H1 (cell line): ENCODE data around the gene EEF1A2. TPM values are rescaled to one million over a fixed set of nuclear protein-coding genes. Genes with fewer than 3 reads are reported as not detected.

Source experiments
- CTCF ChIA-PET: fragments of 300-600 bp; sonication (Branson Sonifier 250); formaldehyde crosslinking; loops from one replicate; lab custom pipeline; 2021; ENCODE audit not compliant: partially characterized antibody; lab: Charles Lee
- POLR2A ChIA-PET: fragments of 300-600 bp; sonication (Branson Sonifier 250); formaldehyde crosslinking; loops from one replicate; lab custom pipeline; 2021; ENCODE audit warnings: inconsistent platforms; ENCODE audit not compliant: partially characterized antibody; lab: Charles Lee
- DNase-seq, 2 experiments: peaks; one replicate each; pipeline versions ENCODE4 v3.0.0 to v3.0.0-alpha.2; 2010 to 2022; ENCODE audit warnings: low spot score in 2 of 2, low read depth in 1 of 2, mixed read lengths in 1 of 2
- FAIRE-seq: peaks from 2 replicates; lab custom pipeline; 2011; peaks lifted over from hg19 to GRCh38; lab: Jason Lieb, UNC
- H2AFZ ChIP-seq: 2 replicates; pipeline ENCODE4 v1.8.1; 2012; ENCODE audit warnings: low read length, inconsistent platforms
- H2AK5ac ChIP-seq: 2 replicates; pipeline ENCODE4 v1.6.1; 2013; ENCODE audit warnings: low read depth, low read length
- H2BK120ac ChIP-seq: replicated peaks from 2 replicates; pipeline ENCODE3; 2013; ENCODE audit warnings: low read depth, low read length, inconsistent platforms
- H2BK12ac ChIP-seq: 2 replicates; pipeline ENCODE4 v1.6.1; 2013; ENCODE audit warnings: low read depth, low read length
- H2BK15ac ChIP-seq: 2 replicates; pipeline ENCODE4 v1.6.1; 2013; ENCODE audit warnings: low read length
- H2BK20ac ChIP-seq: 2 replicates; pipeline ENCODE4 v1.6.1; 2013; ENCODE audit warnings: low read length
- H2BK5ac ChIP-seq: 2 replicates; pipeline ENCODE4 v1.6.1; 2013; ENCODE audit warnings: low read depth, low read length
- H3K14ac ChIP-seq: 2 replicates; pipeline ENCODE4 v1.6.1; 2013; ENCODE audit warnings: inconsistent platforms; ENCODE audit not compliant: insufficient read length
- H3K18ac ChIP-seq: 2 replicates; pipeline ENCODE4 v1.6.1; 2013; ENCODE audit warnings: low read length; ENCODE audit errors: extremely low read depth
- H3K23ac ChIP-seq: 2 replicates; pipeline ENCODE4 v1.6.1; 2013; ENCODE audit warnings: inconsistent platforms; ENCODE audit not compliant: insufficient read length
- H3K23me2 ChIP-seq: 2 replicates; pipeline ENCODE4 v1.6.1; 2013; ENCODE audit warnings: low read depth, low read length
- H3K27ac ChIP-seq: 2 replicates; pipeline ENCODE4 v1.6.1; 2011; ENCODE audit warnings: low read depth, low read length, inconsistent platforms
- H3K27me3 ChIP-seq, 4 experiments: replicated peaks in 1 of 4; 1 replicate in 1 of 4; 2 replicates in 3 of 4; pipeline versions ENCODE4 v1.6.1 to v1.8.1; 2011 to 2013; ENCODE audit warnings: low read length in 3 of 4, mild to moderate bottlenecking in 3 of 4, inconsistent platforms in 2 of 4, mixed read lengths in 2 of 4, moderate library complexity in 1 of 4; ENCODE audit not compliant: control insufficient read depth in 3 of 4, insufficient read depth in 3 of 4; ENCODE audit errors: extremely low read depth in 1 of 4
- H3K36me3 ChIP-seq, 4 experiments: 2 replicates each; pipeline versions ENCODE4 v1.6.1 to v1.8.1; 2011 to 2013; ENCODE audit warnings: mild to moderate bottlenecking in 4 of 4, low read length in 3 of 4, moderate library complexity in 2 of 4, control low read depth in 1 of 4, inconsistent platforms in 1 of 4; ENCODE audit not compliant: insufficient read depth in 4 of 4, control insufficient read depth in 2 of 4
- H3K4ac ChIP-seq: replicated peaks from 2 replicates; pipeline ENCODE3; 2013; ENCODE audit warnings: low read length, low read depth, mixed read lengths, inconsistent platforms; ENCODE audit not compliant: insufficient read length
- H3K4me1 ChIP-seq, 4 experiments: replicated peaks in 1 of 4; 1 replicate in 1 of 4; 2 replicates in 3 of 4; pipeline versions ENCODE4 v1.6.1 to v1.8.1; 2011 to 2013; ENCODE audit warnings: low read length in 3 of 4, inconsistent platforms in 2 of 4, mixed read lengths in 1 of 4; ENCODE audit not compliant: insufficient read depth in 4 of 4, control insufficient read depth in 3 of 4
- H3K4me2 ChIP-seq, 2 experiments: 2 replicates each; pipeline versions ENCODE4 v1.6.1 to v1.8.1; 2011 to 2013; ENCODE audit warnings: low read depth in 2 of 2, low read length in 2 of 2, control low read depth in 1 of 2, inconsistent platforms in 1 of 2, mild to moderate bottlenecking in 1 of 2; ENCODE audit not compliant: insufficient read depth in 1 of 2
- H3K4me3 ChIP-seq, 4 experiments: fragments of 200-600, 300-600 bp in 1 of 4; sonication (generic), shearing (Covaris generic), sonication (Bioruptor Twin) in 1 of 4; 2 replicates each; pipeline versions ENCODE4 v1.5.1 to v1.8.1; 2011 to 2016; ENCODE audit warnings: low read length in 4 of 4, low read depth in 3 of 4, control low read depth in 2 of 4, inconsistent platforms in 2 of 4, mild to moderate bottlenecking in 2 of 4, mixed read lengths in 1 of 4, moderate library complexity in 1 of 4; ENCODE audit not compliant: insufficient read depth in 2 of 4; ENCODE audit errors: extremely low read depth in 1 of 4
- H3K56ac ChIP-seq: replicated peaks from 2 replicates; pipeline ENCODE3; 2013; ENCODE audit warnings: low read depth, mild to moderate bottlenecking, mixed read lengths, low read length, inconsistent platforms; ENCODE audit not compliant: insufficient read length
- H3K79me1 ChIP-seq: 2 replicates; pipeline ENCODE4 v1.6.1; 2013; ENCODE audit warnings: low read depth, low read length, control low read depth
- H3K79me2 ChIP-seq, 2 experiments: 2 replicates each; pipeline versions ENCODE4 v1.6.1 to v1.8.1; 2012 to 2013; ENCODE audit warnings: low read length in 2 of 2, mild to moderate bottlenecking in 2 of 2, inconsistent platforms in 1 of 2; ENCODE audit not compliant: insufficient read depth in 2 of 2, control insufficient read depth in 1 of 2
- H3K9ac ChIP-seq, 4 experiments: replicated peaks in 1 of 4; 1 replicate in 1 of 4; 2 replicates in 3 of 4; pipeline versions ENCODE4 v1.6.1 to v1.8.1; 2011 to 2013; ENCODE audit warnings: low read depth in 3 of 4, low read length in 3 of 4, control low read depth in 2 of 4, mild to moderate bottlenecking in 2 of 4, moderate library complexity in 2 of 4, inconsistent platforms in 1 of 4; ENCODE audit errors: extremely low read depth in 1 of 4
- H3K9me3 ChIP-seq, 2 experiments: 2 replicates each; pipeline versions ENCODE4 v1.6.1 to v1.8.1; 2012 to 2013; ENCODE audit warnings: mild to moderate bottlenecking in 2 of 2, moderate library complexity in 2 of 2, control low read depth in 1 of 2, inconsistent platforms in 1 of 2, low read depth in 1 of 2, low read length in 1 of 2, mixed read lengths in 1 of 2; ENCODE audit not compliant: insufficient read depth in 2 of 2
- H4K20me1 ChIP-seq, 2 experiments: replicated peaks in 1 of 2; 2 replicates each; pipeline versions ENCODE3 to v1.8.1; 2011 to 2013; ENCODE audit warnings: inconsistent platforms in 2 of 2, low read length in 2 of 2, mild to moderate bottlenecking in 1 of 2; ENCODE audit not compliant: insufficient read depth in 2 of 2, control insufficient read depth in 1 of 2
- H4K5ac ChIP-seq: 2 replicates; pipeline ENCODE4 v1.6.1; 2013; ENCODE audit warnings: low read length, low read depth, mixed read lengths, inconsistent platforms; ENCODE audit not compliant: insufficient read length
- H4K8ac ChIP-seq: 2 replicates; pipeline ENCODE4 v1.8.0; 2013; ENCODE audit warnings: mild to moderate bottlenecking, moderate library complexity, low read length, inconsistent platforms; ENCODE audit not compliant: insufficient read depth; ENCODE audit errors: extremely low read depth
- H4K91ac ChIP-seq: replicated peaks from 2 replicates; pipeline ENCODE3; 2013; ENCODE audit warnings: low read length, mixed read lengths, inconsistent platforms; ENCODE audit not compliant: insufficient read length
- FOSL1 ChIP-seq: IDR thresholded peaks from 2 replicates; pipeline ENCODE4 v1.6.1; 2011; ENCODE audit warnings: mild to moderate bottlenecking, low read depth, low read length, moderate library complexity; ENCODE audit not compliant: insufficient read depth
- RAD21 ChIP-seq, 2 experiments: IDR thresholded peaks in 1 of 2; conservative IDR thresholded peaks in 1 of 2; 2 replicates each; pipeline ENCODE4 v1.6.1; 2011; ENCODE audit warnings: low read depth in 2 of 2, low read length in 2 of 2, improper control_type of control experiment in 1 of 2, inconsistent platforms in 1 of 2, mild to moderate bottlenecking in 1 of 2, moderate library complexity in 1 of 2
- SIN3A ChIP-seq, 2 experiments: IDR thresholded peaks in 1 of 2; conservative IDR thresholded peaks in 1 of 2; 2 replicates each; pipeline ENCODE4 v1.6.1; 2011 to 2012; ENCODE audit warnings: low read length in 2 of 2, improper control_type of control experiment in 1 of 2, low read depth in 1 of 2, mild to moderate bottlenecking in 1 of 2
- SP2 ChIP-seq: IDR thresholded peaks from 2 replicates; pipeline ENCODE4 v1.6.1; 2012; ENCODE audit warnings: mild to moderate bottlenecking, low read length, inconsistent platforms
- SP4 ChIP-seq: IDR thresholded peaks from 2 replicates; pipeline ENCODE4 v1.6.1; 2012; ENCODE audit warnings: low read length, inconsistent platforms
- SRF ChIP-seq: IDR thresholded peaks from 2 replicates; pipeline ENCODE4 v1.6.1; 2011; ENCODE audit warnings: mild to moderate bottlenecking, low read depth, low read length, moderate library complexity
- TBP ChIP-seq: IDR thresholded peaks from 2 replicates; pipeline ENCODE4 v1.6.1; 2011; ENCODE audit warnings: low read depth, low read length, improper control_type of control experiment
- ZNF274 ChIP-seq: IDR thresholded peaks from 2 replicates; pipeline ENCODE4 v1.7.0; 2012; ENCODE audit warnings: low read length, borderline replicate concordance; ENCODE audit errors: extremely low read depth
- WGBS, 2 experiments: shearing (Covaris generic) in 1 of 2; methylation state at CpG; one replicate each; pipeline versions ENCODE4 v1.1.6 to v1.1.7; 2013 to 2015; ENCODE audit warnings: low lambda C conversion rate in 2 of 2, mixed read lengths in 2 of 2, inconsistent platforms in 1 of 2, low coverage in 1 of 2, missing lambda C conversion rate in 1 of 2; ENCODE audit not compliant: insufficient replicate concordance in 2 of 2, insufficient coverage in 1 of 2, insufficient read length in 1 of 2; ENCODE audit errors: extremely low coverage in 1 of 2, missing lambda C conversion rate in 1 of 2; 5-methylcytosine and 5-hydroxymethylcytosine counted together
- polyA plus RNA-seq, 7 experiments: library from polyadenylated mRNA; depleted of rRNA in 3 of 7; stranded (reverse) in 5 of 7; unstranded in 2 of 7; fragments of >200 nt in 5 of 7; fragments of 200-250 nt in 2 of 7; gene quantifications; 1 replicate in 5 of 7; 2 replicates in 1 of 7; 4 replicates in 1 of 7; pipeline versions ENCODE4 v1.2.1 to v1.2.3, GENCODE V29; 2011 to 2013; ENCODE audit warnings: missing spikeins in 2 of 7, mixed read lengths in 2 of 7
- total RNA-seq: library from RNA; stranded (reverse); fragmentation: NEBNext Ultra II Directional; extraction: Animal tissue kit (Norgen Biotek cat#: 25700); gene quantifications from 2 replicates; pipeline ENCODE4 v1.2.1, GENCODE V29; 2021

EEF1A2 gene
- total and polyA plus RNA-seq, 2 of the 8 experiments (the other 6 are each of a cell fraction or from before 2014, with no cell fraction given) = 7.4 to 25.8 TPM

- Histone ChIP-seq H2BK15ac (no peak overlapping the region), H3K27ac (no peak overlapping the region; the same call in 1 of the 2 replicates), H4K91ac (no peak overlapping the region), H3K9me3 (no peaks in the 10 kb centered on the region), H2BK5ac (no peak overlapping the region), H3K4me3 (no peak overlapping the region), H4K8ac (no peak overlapping the region), H2AFZ (no peak overlapping the region), H2BK120ac (no peak overlapping the region), H4K20me1 (peaks cover 2 to 13% of the 10 kb centered on the region in 2 experiments), H3K4me1 (peaks cover 0 to 10% (median 4%) of the 10 kb centered on the region in 4 experiments; a peak in 5 of 7 replicates), H3K56ac (no peak overlapping the region), H3K79me2 (peaks cover 0 to 7% of the 10 kb centered on the region in 2 experiments; a peak in 1 of 4 replicates), H4K5ac (no peak overlapping the region), H2BK20ac (no peak overlapping the region), H3K36me3 (no peaks in the 10 kb centered on the region; a peak in 1 of 8 replicates), H3K9ac (no peak overlapping the region), H3K79me1 (peaks cover 2% of the 10 kb centered on the region; the same call in 1 of the 2 replicates), H3K18ac (no peak overlapping the region), H3K14ac (no peak overlapping the region), H3K4me2 (no peak overlapping the region), H3K27me3 (no peaks in the 10 kb centered on the region), H3K23me2 (peaks cover 9% of the 10 kb centered on the region; the same call in 1 of the 2 replicates), H3K23ac (no peak overlapping the region), H2AK5ac (no peak overlapping the region), H2BK12ac (no peak overlapping the region), H3K4ac (no peak overlapping the region)
- TF ChIP-seq RAD21 (IDR thresholded peaks at IDR 0.05 in 1 of 2, conservative IDR thresholded peaks at IDR 0.05 in 1 of 2; ENCODE audit: low read depth in 2 of 2, low read length in 2 of 2) = no peak
- no peak for TF ChIP-seq ZNF274
- TF ChIP-seq SP4 = no peak
- TF ChIP-seq FOSL1 = no peak
- no peak for TF ChIP-seq TBP
- TF ChIP-seq SIN3A (conservative IDR thresholded peaks at IDR 0.05 in 1 of 2, IDR thresholded peaks at IDR 0.05 in 1 of 2; ENCODE audit: low read depth in 1 of 2, low read length in 2 of 2) = no peak
- no peak for TF ChIP-seq SP2
- no peak for TF ChIP-seq SRF
- ChIA-PET POLR2A (no interaction called here), CTCF (interaction anchor here (0.9 to 2.3 kb wide), 3 partner anchors 39 to 129 kb away, joined by 3 to 11 read pairs (median 3); no protein-coding TSS in a partner anchor)
- 91% methylated on average over 7 of the region's 12 CpGs; no CpG with 5 or more reads in 1 of the 2 experiments for WGBS, 2 experiments
- FAIRE-seq (no peak), DNase-seq (no peak)
These were observed 60.8 kb downstream of the EEF1A2 start for GRCh38 chr20:63438121-63438520.
